ENCODE data around the gene ATP2C2. TPM values are rescaled to one million over a fixed set of nuclear protein-coding genes. Genes with fewer than 3 reads are reported as not detected.

ATP2C2 gene
- total and polyA plus RNA-seq, 9 of the 15 experiments (the other 6 are each of a cell fraction or from before 2014, with no cell fraction given), result 0.75 TPM; not detected in 8

- no peak for TF ChIP-seq NFRKB (IDR thresholded peaks at IDR 0.05; ENCODE audit: low read depth)
- no peak for TF ChIP-seq ZNF436 (CRISPR knock-in tag; IDR thresholded peaks at IDR 0.05)
- no peak for TF ChIP-seq ETV6 (IDR thresholded peaks at IDR 0.05; ENCODE audit: borderline replicate concordance in 1 of 2, low read depth in 2 of 2, low read length in 1 of 2)
- TF ChIP-seq ETV6 (CRISPR knock-in tag; IDR thresholded peaks at IDR 0.05; ENCODE audit: borderline replicate concordance), result no peak
- no peak for TF ChIP-seq ZNF184 (CRISPR knock-in tag; IDR thresholded peaks at IDR 0.05)
- TF ChIP-seq ZNF347 (CRISPR knock-in tag; IDR thresholded peaks at IDR 0.05; ENCODE audit: low read depth), result no peak
Measured at GRCh38 chr16:84371553-84371865, 3.2 kb downstream of the ATP2C2 start (continued).

DNA sequence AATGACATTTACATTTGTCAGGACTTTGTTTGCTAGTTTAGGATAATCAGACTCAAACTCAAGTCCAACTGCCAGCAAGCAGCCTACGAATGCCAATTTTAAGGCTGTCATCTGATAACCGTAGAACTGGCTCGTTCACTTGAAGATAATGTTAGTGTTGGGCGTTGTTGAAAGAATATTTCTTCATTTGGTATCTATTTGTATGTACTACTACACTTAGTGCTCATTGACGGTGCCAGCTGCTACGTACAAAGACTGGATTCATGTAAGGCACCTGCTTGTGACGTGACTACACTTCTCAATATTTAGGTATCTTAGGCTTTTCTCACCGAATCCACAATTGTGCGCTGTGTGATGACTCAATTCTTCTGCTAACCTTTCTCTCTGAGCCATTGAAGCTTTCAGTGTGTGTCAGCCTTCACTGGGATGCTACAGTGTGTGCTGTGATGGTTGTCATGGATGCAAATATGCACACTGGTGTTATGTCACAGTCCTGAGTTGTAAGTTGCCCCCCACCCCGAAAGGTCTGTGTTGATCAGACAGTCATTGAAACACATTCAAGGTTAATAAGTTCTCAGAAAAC is 5.7 kb downstream of the ATP2C2 start:
- no peaks in the 10 kb centered on the region for H3K4me1 ChIP-seq (replicated peaks in 1 of 2; ENCODE audit: control insufficient read depth in 2 of 2, insufficient read depth in 2 of 2, low read length in 2 of 2)
- in situ Hi-C loops (cut with MboI), result no loop called here
- H2AFZ ChIP-seq (ENCODE audit: low read depth, low read length), result no peak overlapping the region
- intact Hi-C loops (cut with micrococcal nuclease), result no loop called here
- no peak overlapping the region for H3K4me2 ChIP-seq (ENCODE audit: insufficient read depth, low read length)
- BruUV-seq (replicated peaks), result no TSS peak
- ChIA-PET POLR2A (interaction anchor here (0.6 kb wide), 1 partner anchor 56 kb away, joined by 3 read pairs; no protein-coding TSS in a partner anchor), CTCF (ENCODE audit: low intra/inter-chr PET ratio) (no interaction called here)
- no peak overlapping the region for H3K9ac ChIP-seq (ENCODE audit: insufficient read depth in 1 of 2, low read depth in 2 of 2, low read length in 2 of 2)
- DNase-seq (ENCODE audit: extremely low read depth in 1 of 4, low spot score in 3 of 4), result no peak
- no peaks in the 10 kb centered on the region for H3K79me2 ChIP-seq (ENCODE audit: control insufficient read depth, insufficient read depth, low read length)
- WGBS (ENCODE audit: insufficient coverage, low coverage, missing lambda C conversion rate), result under 1% methylated on average over 10 of the region's 10 CpGs
- H3K9me1 ChIP-seq (ENCODE audit: control insufficient read depth, insufficient read depth, low read length), result no peaks in the 10 kb centered on the region
- no peak overlapping the region for H3K27ac ChIP-seq (ENCODE audit: extremely low read depth, low read depth, low read length)
- H3K36me3 ChIP-seq (ENCODE audit: control insufficient read depth, insufficient read depth, low read length), result no peaks in the 10 kb centered on the region
- no peaks in the 10 kb centered on the region for H3K9me3 ChIP-seq (replicated peaks; ENCODE audit: control insufficient read depth, insufficient read depth, low read depth, low read length)
- no peak for ATAC-seq
- peaks cover 39 to 58% of the 10 kb centered on the region in 2 experiments for H3K27me3 ChIP-seq (ENCODE audit: control insufficient read depth in 2 of 2, insufficient read depth in 2 of 2, low read length in 2 of 2)
- H4K20me1 ChIP-seq (replicated peaks; ENCODE audit: control insufficient read depth, insufficient read depth, low read length), result no peaks in the 10 kb centered on the region; the same call in 1 of the 2 replicates
- TF ChIP-seq HDAC2 (IDR thresholded peaks at IDR 0.05) (no peak), WHSC1 (IDR thresholded peaks at IDR 0.05; ENCODE audit: low read length) (no peak), MEF2D (tag; conservative IDR thresholded peaks at IDR 0.05; ENCODE audit: low read depth) (no peak), ZNF561 (CRISPR knock-in tag; conservative IDR thresholded peaks at IDR 0.05) (no peak), ZBTB9 (CRISPR knock-in tag; IDR thresholded peaks at IDR 0.05) (no peak), ATF1 (CRISPR knock-in tag; IDR thresholded peaks at IDR 0.05) (no peak), ATF1 (tag; IDR thresholded peaks at IDR 0.05) (peak; percentile 26; the same call in 1 of the 2 replicates), SIRT6 (IDR thresholded peaks at IDR 0.05; ENCODE audit: low read depth, low read length) (no peak), RBM17 (IDR thresholded peaks at IDR 0.05; ENCODE audit: borderline replicate concordance, low read depth, low read length) (no peak)
- TF ChIP-seq, protein P1, sequence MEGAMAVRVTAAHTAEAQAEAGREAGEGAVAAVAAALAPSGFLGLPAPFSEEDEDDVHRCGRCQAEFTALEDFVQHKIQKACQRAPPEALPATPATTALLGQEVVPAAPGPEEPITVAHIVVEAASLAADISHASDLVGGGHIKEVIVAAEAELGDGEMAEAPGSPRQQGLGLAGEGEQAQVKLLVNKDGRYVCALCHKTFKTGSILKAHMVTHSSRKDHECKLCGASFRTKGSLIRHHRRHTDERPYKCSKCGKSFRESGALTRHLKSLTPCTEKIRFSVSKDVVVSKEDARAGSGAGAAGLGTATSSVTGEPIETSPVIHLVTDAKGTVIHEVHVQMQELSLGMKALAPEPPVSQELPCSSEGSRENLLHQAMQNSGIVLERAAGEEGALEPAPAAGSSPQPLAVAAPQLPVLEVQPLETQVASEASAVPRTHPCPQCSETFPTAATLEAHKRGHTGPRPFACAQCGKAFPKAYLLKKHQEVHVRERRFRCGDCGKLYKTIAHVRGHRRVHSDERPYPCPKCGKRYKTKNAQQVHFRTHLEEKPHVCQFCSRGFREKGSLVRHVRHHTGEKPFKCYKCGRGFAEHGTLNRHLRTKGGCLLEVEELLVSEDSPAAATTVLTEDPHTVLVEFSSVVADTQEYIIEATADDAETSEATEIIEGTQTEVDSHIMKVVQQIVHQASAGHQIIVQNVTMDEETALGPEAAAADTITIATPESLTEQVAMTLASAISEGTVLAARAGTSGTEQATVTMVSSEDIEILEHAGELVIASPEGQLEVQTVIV (CRISPR knock-in tag; IDR thresholded peaks at IDR 0.05; ENCODE audit: borderline replicate concordance), result no peak
- no peak overlapping the region for H3K4me3 ChIP-seq
- FAIRE-seq, result no peak

All from K562 (cell line).